Activated T-cell treated with anti-CD3 and anti-CD28 coated beads, Interleukin-2, amount 50 U/mL, for 24 hours (primary cell): Measurements from ENCODE around the gene APOBEC3H.

Experiments used
- DNase-seq: peaks from one replicate; pipeline ENCODE4 v3.0.0-alpha.2; 2020
- H3K27ac Mint-ChIP-seq: 2 replicates; pipeline ENCODE4 v1.8.0; 2020; ENCODE audit warnings: mild to moderate bottlenecking, mixed read lengths
- H3K27me3 Mint-ChIP-seq: 2 replicates; pipeline ENCODE4 v1.8.0; 2020; ENCODE audit warnings: mixed read lengths
- H3K36me3 Mint-ChIP-seq: 2 replicates; pipeline ENCODE4 v1.8.0; 2020; ENCODE audit warnings: low read depth, mixed read lengths
- H3K4me1 Mint-ChIP-seq: 2 replicates; pipeline ENCODE4 v1.8.0; 2020; ENCODE audit warnings: low read depth, mixed read lengths
- H3K4me3 Mint-ChIP-seq: 2 replicates; pipeline ENCODE4 v1.8.0; 2020; ENCODE audit warnings: mild to moderate bottlenecking, moderate library complexity, mixed read lengths
- H3K9me3 Mint-ChIP-seq: 2 replicates; pipeline ENCODE4 v1.8.0; 2020; ENCODE audit warnings: mixed read lengths

Gene APOBEC3H

GRCh38 chr22:39114112-39114511 is 17.1 kb downstream of the APOBEC3H start:
- Mint-ChIP-seq H3K4me1 (peaks cover 61% of the 10 kb centered on the region), H3K4me3 (no peak overlapping the region), H3K36me3 (no peaks in the 10 kb centered on the region), H3K9me3 (no peaks in the 10 kb centered on the region), H3K27me3 (no peaks in the 10 kb centered on the region), H3K27ac (peak overlapping the region; percentile 62)
- DNase-seq: no peak

- Mint-ChIP-seq H3K27me3 (no peaks in the 10 kb centered on the region), H3K27ac (peak overlapping the region; percentile 93), H3K4me1 (peaks cover 62% of the 10 kb centered on the region), H3K9me3 (no peaks in the 10 kb centered on the region), H3K4me3 (no peak overlapping the region), H3K36me3 (no peaks in the 10 kb centered on the region)
- no peak for DNase-seq
Measured at GRCh38 chr22:39115570-39115969, 18.5 kb downstream of the APOBEC3H start.

GRCh38 chr22:39115977-39116621 is 19.1 kb downstream of the APOBEC3H start:
- Mint-ChIP-seq H3K4me1 (peaks cover 59% of the 10 kb centered on the region), H3K4me3 (peak overlapping the region; percentile 36)
- no peak for DNase-seq

GRCh38 chr22:39117585-39118191 is 20.6 kb downstream of the APOBEC3H start:
- Mint-ChIP-seq H3K9me3 (no peaks in the 10 kb centered on the region), H3K27ac (peak overlapping the region; percentile 93), H3K4me1 (peaks cover 67% of the 10 kb centered on the region), H3K27me3 (no peaks in the 10 kb centered on the region), H3K4me3 (peak overlapping the region; percentile 36), H3K36me3 (no peaks in the 10 kb centered on the region)
- DNase-seq: peak; percentile 75

More at GRCh38 chr22:39115977-39116621, 19.1 kb downstream of the APOBEC3H start:
- no peaks in the 10 kb centered on the region for H3K27me3 Mint-ChIP-seq
- no peaks in the 10 kb centered on the region for H3K9me3 Mint-ChIP-seq
- H3K27ac Mint-ChIP-seq: peak overlapping the region; percentile 93
- no peaks in the 10 kb centered on the region for H3K36me3 Mint-ChIP-seq

- no peaks in the 10 kb centered on the region for H3K27me3 Mint-ChIP-seq
- H3K27ac Mint-ChIP-seq: no peak overlapping the region
- no peaks in the 10 kb centered on the region for H3K36me3 Mint-ChIP-seq
- no peaks in the 10 kb centered on the region for H3K9me3 Mint-ChIP-seq
- DNase-seq: no peak
- H3K4me1 Mint-ChIP-seq: peaks cover 38% of the 10 kb centered on the region
- no peak overlapping the region for H3K4me3 Mint-ChIP-seq
Measured at GRCh38 chr22:39120983-39121382, 23.9 kb downstream of the APOBEC3H start.

- H3K27ac Mint-ChIP-seq: no peak overlapping the region
- no peak for DNase-seq
- no peak overlapping the region for H3K4me3 Mint-ChIP-seq
- H3K9me3 Mint-ChIP-seq: no peaks in the 10 kb centered on the region
- H3K4me1 Mint-ChIP-seq: peaks cover 21% of the 10 kb centered on the region
- H3K27me3 Mint-ChIP-seq: no peaks in the 10 kb centered on the region
- H3K36me3 Mint-ChIP-seq: no peaks in the 10 kb centered on the region
Measured at GRCh38 chr22:39122772-39123470, 25.9 kb downstream of the APOBEC3H start.

GRCh38 chr22:39123751-39124581 is 26.9 kb downstream of the APOBEC3H start:
- Mint-ChIP-seq H3K4me1 (peaks cover 15% of the 10 kb centered on the region), H3K4me3 (no peak overlapping the region), H3K36me3 (no peaks in the 10 kb centered on the region), H3K27ac (no peak overlapping the region), H3K9me3 (no peaks in the 10 kb centered on the region), H3K27me3 (no peaks in the 10 kb centered on the region)
- DNase-seq: no peak

GRCh38 chr22:39125622-39126021 is 28.6 kb downstream of the APOBEC3H start:
- no peaks in the 10 kb centered on the region for H3K36me3 Mint-ChIP-seq
- no peaks in the 10 kb centered on the region for H3K27me3 Mint-ChIP-seq
- H3K27ac Mint-ChIP-seq: no peak overlapping the region
- peaks cover 13% of the 10 kb centered on the region for H3K4me1 Mint-ChIP-seq
- no peak overlapping the region for H3K4me3 Mint-ChIP-seq
- H3K9me3 Mint-ChIP-seq: no peaks in the 10 kb centered on the region
- no peak for DNase-seq

GRCh38 chr22:39128508-39128907 is 31.5 kb downstream of the APOBEC3H start:
- Mint-ChIP-seq H3K4me1 (peaks cover 3% of the 10 kb centered on the region), H3K27me3 (no peaks in the 10 kb centered on the region), H3K36me3 (peaks cover 16% of the 10 kb centered on the region), H3K9me3 (no peaks in the 10 kb centered on the region), H3K4me3 (no peak overlapping the region), H3K27ac (no peak overlapping the region)
- DNase-seq: no peak

- no peak overlapping the region for H3K4me3 Mint-ChIP-seq
- no peak overlapping the region for H3K27ac Mint-ChIP-seq
- H3K36me3 Mint-ChIP-seq: peaks cover 19% of the 10 kb centered on the region
- H3K27me3 Mint-ChIP-seq: no peaks in the 10 kb centered on the region
- peaks cover 3% of the 10 kb centered on the region for H3K4me1 Mint-ChIP-seq
- no peaks in the 10 kb centered on the region for H3K9me3 Mint-ChIP-seq
- DNase-seq: no peak
Measured at GRCh38 chr22:39129081-39129480, 32.0 kb downstream of the APOBEC3H start.

- H3K27ac Mint-ChIP-seq: no peak overlapping the region
- H3K27me3 Mint-ChIP-seq: no peaks in the 10 kb centered on the region
- H3K4me1 Mint-ChIP-seq: peaks cover 3% of the 10 kb centered on the region
- peaks cover 19% of the 10 kb centered on the region for H3K36me3 Mint-ChIP-seq
- no peaks in the 10 kb centered on the region for H3K9me3 Mint-ChIP-seq
- no peak overlapping the region for H3K4me3 Mint-ChIP-seq
- DNase-seq: no peak
Measured at GRCh38 chr22:39129746-39130145, 32.7 kb downstream of the APOBEC3H start.

GRCh38 chr22:39130152-39130704 is 33.2 kb downstream of the APOBEC3H start:
- Mint-ChIP-seq H3K4me3 (no peak overlapping the region), H3K36me3 (peaks cover 21% of the 10 kb centered on the region), H3K27me3 (no peaks in the 10 kb centered on the region), H3K27ac (no peak overlapping the region), H3K9me3 (no peaks in the 10 kb centered on the region), H3K4me1 (peaks cover 4% of the 10 kb centered on the region)
- no peak for DNase-seq

GRCh38 chr22:39130892-39131855 is 34.1 kb downstream of the APOBEC3H start:
- H3K27ac Mint-ChIP-seq: no peak overlapping the region
- H3K36me3 Mint-ChIP-seq: peaks cover 21% of the 10 kb centered on the region
- H3K27me3 Mint-ChIP-seq: no peaks in the 10 kb centered on the region
- no peaks in the 10 kb centered on the region for H3K9me3 Mint-ChIP-seq
- no peak for DNase-seq
- no peak overlapping the region for H3K4me3 Mint-ChIP-seq
- peaks cover 5% of the 10 kb centered on the region for H3K4me1 Mint-ChIP-seq
